Osteoblast (primary cell): ENCODE data around the gene ALKBH5. TPM values are rescaled to one million over a fixed set of nuclear protein-coding genes. Genes with fewer than 3 reads are reported as not detected.
A peak's percentile ranks its signal among the peaks of the same experiment; 100 is the strongest.

ENCODE experiments used
- DNase-seq: peaks from one replicate; pipeline ENCODE4 v3.0.0; 2011; ENCODE audit warnings: low spot score, mixed read lengths; ENCODE audit not compliant: insufficient read length; ENCODE audit errors: missing footprints
- H2AFZ ChIP-seq: 2 replicates; pipeline ENCODE4 v1.6.0; 2011; ENCODE audit warnings: mild to moderate bottlenecking, low read length
- H3K27ac ChIP-seq: 2 replicates; pipeline ENCODE4 v1.5.1; 2011; ENCODE audit warnings: mild to moderate bottlenecking, low read depth, low read length, moderate library complexity
- H3K27me3 ChIP-seq: 2 replicates; pipeline ENCODE4 v1.6.0; 2012; ENCODE audit warnings: mild to moderate bottlenecking, control low read depth, inconsistent platforms, low read length, moderate library complexity; ENCODE audit not compliant: insufficient read depth
- H3K36me3 ChIP-seq: 2 replicates; pipeline ENCODE4 v1.5.1; 2011; ENCODE audit warnings: mild to moderate bottlenecking, low read length, control low read depth, moderate library complexity; ENCODE audit not compliant: insufficient read depth
- H3K4me1 ChIP-seq: 2 replicates; pipeline ENCODE4 v1.5.1; 2011; ENCODE audit warnings: mild to moderate bottlenecking, low read length, control low read depth, moderate library complexity; ENCODE audit not compliant: insufficient read depth
- H3K4me2 ChIP-seq: 2 replicates; pipeline ENCODE4 v1.6.0; 2011; ENCODE audit warnings: mild to moderate bottlenecking, low read length; ENCODE audit not compliant: insufficient read depth
- H3K4me3 ChIP-seq: fragments of 200-600 bp; sonication (generic); 3 replicates; pipeline ENCODE4 v1.5.1; 2012; ENCODE audit warnings: mild to moderate bottlenecking, low read length, inconsistent platforms; ENCODE audit not compliant: insufficient read depth
- H3K79me2 ChIP-seq: 2 replicates; pipeline ENCODE4 v1.6.0; 2012; ENCODE audit warnings: mild to moderate bottlenecking, low read length, control low read depth, inconsistent platforms; ENCODE audit not compliant: insufficient read depth
- H3K9me3 ChIP-seq: 2 replicates; pipeline ENCODE4 v1.5.1; 2011; ENCODE audit warnings: low read depth, low read length, control low read depth
- H4K20me1 ChIP-seq: 2 replicates; pipeline ENCODE4 v1.6.0; 2012; ENCODE audit warnings: mild to moderate bottlenecking, low read length, control low read depth; ENCODE audit not compliant: insufficient read depth
- CTCF ChIP-seq: IDR thresholded peaks from 2 replicates; pipeline ENCODE4 v1.5.1; 2011; ENCODE audit warnings: mild to moderate bottlenecking, low read depth, low read length, moderate library complexity; ENCODE audit errors: extremely low read depth
- total RNA-seq: library from RNA; depleted of rRNA; stranded (reverse); fragments of >200 nt; gene quantifications from 2 replicates; pipeline ENCODE4 v1.2.3, GENCODE V29; 2012

Gene ALKBH5
- total RNA-seq, 1 donor, result 125 TPM

- no peaks in the 10 kb centered on the region for H3K27me3 ChIP-seq
- peaks cover 78% of the 10 kb centered on the region for H4K20me1 ChIP-seq
- peaks cover 92% of the 10 kb centered on the region for H3K79me2 ChIP-seq
- no peak for TF ChIP-seq CTCF
- no peaks in the 10 kb centered on the region for H3K9me3 ChIP-seq
- no peak overlapping the region for H3K27ac ChIP-seq
- H3K4me2 ChIP-seq, result no peak overlapping the region
- H3K36me3 ChIP-seq, result peaks cover 54% of the 10 kb centered on the region
- no peak overlapping the region for H2AFZ ChIP-seq
- H3K4me1 ChIP-seq, result no peaks in the 10 kb centered on the region
- DNase-seq, result peak; percentile 37
- no peak overlapping the region for H3K4me3 ChIP-seq
Measured at GRCh38 chr17:18198530-18198929, 14.9 kb downstream of the ALKBH5 start.

GRCh38 chr17:18201108-18201507, 17.5 kb downstream of the ALKBH5 start:
- no peak overlapping the region for H3K4me3 ChIP-seq
- peaks cover 94% of the 10 kb centered on the region for H3K79me2 ChIP-seq
- H2AFZ ChIP-seq, result no peak overlapping the region
- peaks cover 51% of the 10 kb centered on the region for H3K36me3 ChIP-seq
- no peaks in the 10 kb centered on the region for H3K4me1 ChIP-seq
- H3K4me2 ChIP-seq, result no peak overlapping the region
- DNase-seq, result no peak
- no peak for TF ChIP-seq CTCF
- H3K9me3 ChIP-seq, result no peaks in the 10 kb centered on the region
- H3K27ac ChIP-seq, result no peak overlapping the region
- peaks cover 82% of the 10 kb centered on the region for H4K20me1 ChIP-seq
- no peaks in the 10 kb centered on the region for H3K27me3 ChIP-seq

GRCh38 chr17:18203308-18203707, 19.7 kb downstream of the ALKBH5 start:
- Histone ChIP-seq H2AFZ (no peak overlapping the region), H3K4me3 (no peak overlapping the region), H3K27ac (no peak overlapping the region), H3K4me1 (no peaks in the 10 kb centered on the region), H3K79me2 (peaks cover 86% of the 10 kb centered on the region), H4K20me1 (peaks cover 77% of the 10 kb centered on the region), H3K27me3 (no peaks in the 10 kb centered on the region), H3K4me2 (no peak overlapping the region), H3K9me3 (no peaks in the 10 kb centered on the region), H3K36me3 (peaks cover 52% of the 10 kb centered on the region)
- no peak for DNase-seq
- TF ChIP-seq CTCF, result no peak

- Histone ChIP-seq H3K27me3 (no peaks in the 10 kb centered on the region), H3K4me3 (no peak overlapping the region), H3K36me3 (peaks cover 64% of the 10 kb centered on the region), H3K79me2 (peaks cover 66% of the 10 kb centered on the region), H3K9me3 (no peaks in the 10 kb centered on the region), H3K4me1 (no peaks in the 10 kb centered on the region), H3K4me2 (no peak overlapping the region), H4K20me1 (peaks cover 64% of the 10 kb centered on the region), H2AFZ (no peak overlapping the region), H3K27ac (no peak overlapping the region)
- no peak for DNase-seq
- no peak for TF ChIP-seq CTCF
Measured at GRCh38 chr17:18205861-18206260, 22.2 kb downstream of the ALKBH5 start.
